Stomach (tissue), 4 donors: ENCODE results near the gene PTPRT.

Experiments used
- CTCF ChIP-seq, 7 experiments: fragments of 450-650 bp in 4 of 7; fragments of 200-600 bp in 3 of 7; sonication (generic) in 3 of 7; IDR thresholded peaks; one replicate each; pipeline ENCODE4 v1.5.1; 2016 to 2019; ENCODE audit warnings: antibody characterized with exemption in 7 of 7, control low read depth in 2 of 7, mild to moderate bottlenecking in 1 of 7
- POLR2A ChIP-seq, 4 donors: fragments of 450-650 bp; IDR thresholded peaks; one replicate each; pipeline ENCODE4 v1.6.1; 2016; ENCODE audit warnings: antibody characterized with exemption in 4 of 4, control low read depth in 2 of 4, mild to moderate bottlenecking in 1 of 4, moderate library complexity in 1 of 4
- POLR2AphosphoS5 ChIP-seq, 3 donors: sonication (generic); formaldehyde crosslinking; IDR thresholded peaks; one replicate each; pipeline ENCODE4 v1.6.1; 2016; ENCODE audit warnings: antibody characterized with exemption in 3 of 3

GRCh38 chr20:42862446-42862845 lies 327.3 kb downstream of the PTPRT start:
- TF ChIP-seq POLR2AphosphoS5 (IDR thresholded peaks at IDR 0.05) (no peak), CTCF (IDR thresholded peaks at IDR 0.05) (no peak), POLR2A (IDR thresholded peaks at IDR 0.05) (no peak)
